ENCODE measurements around the gene SESTD1.

- TF ChIP-seq MAFK (IDR thresholded peaks at IDR 0.05; ENCODE audit: low read depth, low read length) (no peak), EZH2 (IDR thresholded peaks at IDR 0.05; ENCODE audit: low read depth, low read length, severe bottlenecking) (no peak), POLR2AphosphoS5 (IDR thresholded peaks at IDR 0.05; ENCODE audit: low read depth, low read length) (no peak)
- TF ChIP-seq, protein P1, sequence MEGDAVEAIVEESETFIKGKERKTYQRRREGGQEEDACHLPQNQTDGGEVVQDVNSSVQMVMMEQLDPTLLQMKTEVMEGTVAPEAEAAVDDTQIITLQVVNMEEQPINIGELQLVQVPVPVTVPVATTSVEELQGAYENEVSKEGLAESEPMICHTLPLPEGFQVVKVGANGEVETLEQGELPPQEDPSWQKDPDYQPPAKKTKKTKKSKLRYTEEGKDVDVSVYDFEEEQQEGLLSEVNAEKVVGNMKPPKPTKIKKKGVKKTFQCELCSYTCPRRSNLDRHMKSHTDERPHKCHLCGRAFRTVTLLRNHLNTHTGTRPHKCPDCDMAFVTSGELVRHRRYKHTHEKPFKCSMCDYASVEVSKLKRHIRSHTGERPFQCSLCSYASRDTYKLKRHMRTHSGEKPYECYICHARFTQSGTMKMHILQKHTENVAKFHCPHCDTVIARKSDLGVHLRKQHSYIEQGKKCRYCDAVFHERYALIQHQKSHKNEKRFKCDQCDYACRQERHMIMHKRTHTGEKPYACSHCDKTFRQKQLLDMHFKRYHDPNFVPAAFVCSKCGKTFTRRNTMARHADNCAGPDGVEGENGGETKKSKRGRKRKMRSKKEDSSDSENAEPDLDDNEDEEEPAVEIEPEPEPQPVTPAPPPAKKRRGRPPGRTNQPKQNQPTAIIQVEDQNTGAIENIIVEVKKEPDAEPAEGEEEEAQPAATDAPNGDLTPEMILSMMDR (IDR thresholded peaks at IDR 0.05; ENCODE audit: control extremely low read depth in 1 of 3, insufficient read depth in 1 of 3, low read depth in 1 of 3, low read length in 3 of 3): no peak
Observed at GRCh38 chr2:179270689-179271088, 6.1 kb upstream of the SESTD1 start.
